ENCODE results near the gene TMEM8B.

- TF ChIP-seq, protein P1, sequence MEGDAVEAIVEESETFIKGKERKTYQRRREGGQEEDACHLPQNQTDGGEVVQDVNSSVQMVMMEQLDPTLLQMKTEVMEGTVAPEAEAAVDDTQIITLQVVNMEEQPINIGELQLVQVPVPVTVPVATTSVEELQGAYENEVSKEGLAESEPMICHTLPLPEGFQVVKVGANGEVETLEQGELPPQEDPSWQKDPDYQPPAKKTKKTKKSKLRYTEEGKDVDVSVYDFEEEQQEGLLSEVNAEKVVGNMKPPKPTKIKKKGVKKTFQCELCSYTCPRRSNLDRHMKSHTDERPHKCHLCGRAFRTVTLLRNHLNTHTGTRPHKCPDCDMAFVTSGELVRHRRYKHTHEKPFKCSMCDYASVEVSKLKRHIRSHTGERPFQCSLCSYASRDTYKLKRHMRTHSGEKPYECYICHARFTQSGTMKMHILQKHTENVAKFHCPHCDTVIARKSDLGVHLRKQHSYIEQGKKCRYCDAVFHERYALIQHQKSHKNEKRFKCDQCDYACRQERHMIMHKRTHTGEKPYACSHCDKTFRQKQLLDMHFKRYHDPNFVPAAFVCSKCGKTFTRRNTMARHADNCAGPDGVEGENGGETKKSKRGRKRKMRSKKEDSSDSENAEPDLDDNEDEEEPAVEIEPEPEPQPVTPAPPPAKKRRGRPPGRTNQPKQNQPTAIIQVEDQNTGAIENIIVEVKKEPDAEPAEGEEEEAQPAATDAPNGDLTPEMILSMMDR (IDR thresholded peaks at IDR 0.05; ENCODE audit: low read length), result no peak
- no peak for TF ChIP-seq EZH2 (optimal IDR thresholded peaks at IDR 0.05; ENCODE audit: low read depth, low read length)
Observed at GRCh38 chr9:35859990-35860339, 30.9 kb downstream of the TMEM8B start.
